H1 (cell line): ENCODE measurements around the gene EFCAB6. TPM values are rescaled to one million over a fixed set of nuclear protein-coding genes. Genes with fewer than 3 reads are reported as not detected.

Experiments used
- CEBPB ChIP-seq: IDR thresholded peaks from 2 replicates; pipeline ENCODE4 v1.6.1; 2012; ENCODE audit warnings: low read depth, low read length
- CHD2 ChIP-seq: IDR thresholded peaks from 2 replicates; pipeline ENCODE4 v1.6.1; 2012; ENCODE audit warnings: low read length, improper control_type of control experiment
- CHD7 ChIP-seq: fragments of 300-600 bp; sonication (generic); IDR thresholded peaks from 2 replicates; pipeline ENCODE4 v1.7.1; 2012; ENCODE audit warnings: low read length, moderate library complexity, mild to moderate bottlenecking, inconsistent platforms; ENCODE audit not compliant: insufficient replicate concordance
- CREB1 ChIP-seq: IDR thresholded peaks from 2 replicates; pipeline ENCODE4 v1.6.1; 2012; ENCODE audit warnings: inconsistent platforms
- JUND ChIP-seq: IDR thresholded peaks from 2 replicates; pipeline ENCODE4 v1.6.1; 2011; ENCODE audit warnings: mild to moderate bottlenecking, improper control_type of control experiment, low read length
- polyA plus RNA-seq, 7 experiments: library from polyadenylated mRNA; depleted of rRNA in 3 of 7; stranded (reverse) in 5 of 7; unstranded in 2 of 7; fragments of >200 nt in 5 of 7; fragments of 200-250 nt in 2 of 7; gene quantifications; 1 replicate in 5 of 7; 2 replicates in 1 of 7; 4 replicates in 1 of 7; pipeline versions ENCODE4 v1.2.1 to v1.2.3, GENCODE V29; 2011 to 2013; ENCODE audit warnings: missing spikeins in 2 of 7, mixed read lengths in 2 of 7
- total RNA-seq: library from RNA; stranded (reverse); fragmentation: NEBNext Ultra II Directional; extraction: Animal tissue kit (Norgen Biotek cat#: 25700); gene quantifications from 2 replicates; pipeline ENCODE4 v1.2.1, GENCODE V29; 2021

The EFCAB6 gene
- total and polyA plus RNA-seq, 2 of the 8 experiments (the other 6 are each of a cell fraction or from before 2014, with no cell fraction given) = 0.32 to 1.7 TPM

- TF ChIP-seq CHD7 = no peak
- no peak for TF ChIP-seq CEBPB
- TF ChIP-seq CHD2 = no peak
- no peak for TF ChIP-seq JUND
- TF ChIP-seq CREB1 = no peak
Measured at GRCh38 chr22:43561415-43562178, 250.5 kb downstream of the EFCAB6 start (continued).
